ENCODE measurements around the gene BAX.

Gene BAX

DNA sequence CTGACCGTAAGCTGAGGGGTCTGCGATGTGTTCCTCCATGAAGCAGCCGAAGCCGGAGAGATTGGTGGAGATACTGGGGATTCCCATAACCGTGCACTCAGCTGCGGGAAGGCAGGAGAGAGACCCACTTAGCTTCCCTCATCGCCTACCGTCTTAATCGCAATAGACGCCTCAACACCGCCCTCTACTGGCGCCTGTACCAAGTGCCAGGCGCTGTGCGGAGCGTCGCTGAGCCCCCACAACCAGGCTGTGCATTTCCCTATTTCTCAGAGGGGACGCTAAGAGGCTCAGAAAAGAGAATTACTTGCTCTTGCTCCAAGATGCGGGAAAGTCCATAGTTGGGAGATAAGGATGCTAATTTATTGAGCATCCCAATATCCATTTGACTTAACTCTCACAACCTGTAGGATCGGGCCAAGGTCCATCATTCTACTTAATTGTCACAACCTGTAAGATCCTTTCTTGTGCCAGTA, 16.3 kb downstream of the BAX start:
- peak overlapping the region; percentile 95 for H3K27ac ChIP-seq
- peak; percentile 30 for DNase-seq (ENCODE audit: low spot score)
- POLR2A ChIA-PET (ENCODE audit: low non-redundant PET) = interaction anchor here (0.6 kb wide), 1 partner anchor 46 kb away, joined by 4 read pairs; no protein-coding TSS in a partner anchor
- TF ChIP-seq, protein P1, sequence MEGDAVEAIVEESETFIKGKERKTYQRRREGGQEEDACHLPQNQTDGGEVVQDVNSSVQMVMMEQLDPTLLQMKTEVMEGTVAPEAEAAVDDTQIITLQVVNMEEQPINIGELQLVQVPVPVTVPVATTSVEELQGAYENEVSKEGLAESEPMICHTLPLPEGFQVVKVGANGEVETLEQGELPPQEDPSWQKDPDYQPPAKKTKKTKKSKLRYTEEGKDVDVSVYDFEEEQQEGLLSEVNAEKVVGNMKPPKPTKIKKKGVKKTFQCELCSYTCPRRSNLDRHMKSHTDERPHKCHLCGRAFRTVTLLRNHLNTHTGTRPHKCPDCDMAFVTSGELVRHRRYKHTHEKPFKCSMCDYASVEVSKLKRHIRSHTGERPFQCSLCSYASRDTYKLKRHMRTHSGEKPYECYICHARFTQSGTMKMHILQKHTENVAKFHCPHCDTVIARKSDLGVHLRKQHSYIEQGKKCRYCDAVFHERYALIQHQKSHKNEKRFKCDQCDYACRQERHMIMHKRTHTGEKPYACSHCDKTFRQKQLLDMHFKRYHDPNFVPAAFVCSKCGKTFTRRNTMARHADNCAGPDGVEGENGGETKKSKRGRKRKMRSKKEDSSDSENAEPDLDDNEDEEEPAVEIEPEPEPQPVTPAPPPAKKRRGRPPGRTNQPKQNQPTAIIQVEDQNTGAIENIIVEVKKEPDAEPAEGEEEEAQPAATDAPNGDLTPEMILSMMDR (conservative IDR thresholded peaks at IDR 0.05; ENCODE audit: low read depth) = peak; percentile 92
- CTCF ChIA-PET = interaction anchor here (0.6 to 1.1 kb wide), 10 partner anchors 9 to 933 kb away, joined by 3 to 6 read pairs (median 4); no protein-coding TSS in a partner anchor

DNA sequence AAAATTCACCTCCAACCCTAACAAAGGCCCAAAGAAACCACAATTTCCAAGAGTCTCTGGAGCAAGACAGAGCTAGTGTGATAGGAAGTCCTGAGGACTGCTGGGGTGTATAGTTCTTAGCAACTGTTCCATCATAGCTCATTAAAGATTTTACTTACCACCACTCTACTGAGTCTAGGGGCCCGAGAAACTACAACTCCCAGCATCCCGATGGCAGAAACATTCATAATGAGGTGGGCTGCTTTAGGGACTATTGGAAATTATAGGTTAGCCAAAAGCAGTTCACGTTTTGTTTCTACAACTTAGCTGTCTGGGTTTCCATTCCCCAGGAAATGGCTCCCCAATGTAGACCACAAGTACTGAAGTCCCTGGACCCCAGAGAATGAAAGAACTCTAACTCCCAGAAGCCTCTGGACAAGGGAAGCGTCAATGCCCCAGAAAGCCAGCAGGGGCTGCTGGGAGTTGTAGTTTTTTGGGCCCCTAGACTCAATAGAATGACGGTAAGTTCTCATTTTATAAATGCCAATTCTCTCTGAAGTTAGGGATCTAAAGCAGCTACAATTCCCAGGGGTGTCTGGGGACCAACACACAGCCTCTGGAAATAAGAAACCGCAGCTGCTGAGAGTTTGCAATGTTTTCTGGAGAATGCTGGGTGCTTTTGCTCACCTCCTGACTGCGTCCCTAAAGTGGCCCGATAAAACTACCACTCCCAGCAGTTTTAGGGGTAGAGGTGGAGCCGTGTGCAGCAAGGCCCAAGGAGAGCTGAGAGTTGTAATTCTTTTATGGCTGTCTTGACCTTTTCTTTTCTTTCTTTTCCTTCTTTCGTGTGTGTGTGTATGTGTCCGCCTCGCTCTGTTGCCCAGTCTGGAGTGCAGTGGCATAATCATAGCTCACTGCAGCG, 21.5 kb downstream of the BAX start:
- CTCF ChIA-PET = interaction anchor here (1.5 kb wide), 1 partner anchor 16 kb away, joined by 5 read pairs; the partner anchor contains the start of gene GYS1
- peak overlapping the region; percentile 90 for H3K27ac ChIP-seq
- POLR2A ChIA-PET (ENCODE audit: low non-redundant PET) = interaction anchor here (0.7 kb wide), 1 partner anchor 8 kb away, joined by 6 read pairs; no protein-coding TSS in a partner anchor
- TF ChIP-seq, protein P1 (conservative IDR thresholded peaks at IDR 0.05; ENCODE audit: low read depth) = no peak
- no peak for DNase-seq (ENCODE audit: low spot score)

DNA sequence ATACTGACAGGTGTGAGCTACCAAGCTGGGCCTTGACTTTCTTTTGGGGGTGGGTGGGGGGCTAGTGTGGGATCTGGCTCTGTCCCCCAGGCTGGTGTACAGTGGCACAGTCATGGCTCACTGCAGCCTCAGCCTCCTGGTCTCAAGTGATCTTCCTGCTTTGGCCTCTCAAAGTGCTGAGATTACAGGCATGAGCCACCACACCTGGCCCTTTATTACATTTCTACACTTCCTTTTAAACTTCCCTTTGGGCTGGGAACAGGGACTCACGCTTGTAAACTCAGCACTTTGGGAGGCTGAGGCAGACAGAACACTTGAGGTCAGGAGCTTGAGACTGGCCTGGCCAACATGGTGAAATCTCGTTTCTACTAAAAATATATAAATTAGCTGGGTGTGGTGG, 22.4 kb downstream of the BAX start:
- ChIA-PET CTCF (no interaction called here), POLR2A (ENCODE audit: low non-redundant PET) (interaction anchor here (0.6 to 0.7 kb wide), 2 partner anchors 9 to 17 kb away, joined by 5 to 6 read pairs; partner anchors contain the start of gene RUVBL2)
- TF ChIP-seq, protein P1 (conservative IDR thresholded peaks at IDR 0.05; ENCODE audit: low read depth) = no peak
- no peak for DNase-seq (ENCODE audit: low spot score)
- H3K27ac ChIP-seq = peak overlapping the region; percentile 90

DNA sequence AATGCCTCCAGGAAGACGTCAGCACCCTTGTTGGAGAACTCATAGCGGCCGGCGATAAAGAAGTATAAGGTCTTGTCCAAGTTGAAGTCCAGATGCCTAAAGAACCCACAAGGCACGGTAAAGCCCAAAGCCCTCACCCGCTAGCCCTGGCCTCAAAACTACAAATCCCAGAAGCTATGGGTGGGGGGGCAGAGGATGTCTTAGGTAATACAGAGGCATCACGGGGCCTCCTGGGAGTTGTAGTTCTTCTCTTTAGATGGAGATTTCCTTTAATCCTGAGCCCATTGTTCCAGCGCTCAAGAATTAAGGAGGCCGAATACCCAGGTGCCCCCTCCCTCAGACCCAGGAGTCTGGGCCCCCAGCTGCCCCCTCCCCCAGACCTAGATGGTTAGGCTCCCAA, 27.6 kb downstream of the BAX start:
- ChIA-PET CTCF (no interaction called here), POLR2A (ENCODE audit: low non-redundant PET) (no interaction called here)
- 0 out of 2 replicates have a peak overlapping the region, but pooled peaks have one; percentile 25 for H3K27ac ChIP-seq
- no peak for DNase-seq (ENCODE audit: low spot score)
- TF ChIP-seq, protein P1 (conservative IDR thresholded peaks at IDR 0.05; ENCODE audit: low read depth) = no peak

DNA sequence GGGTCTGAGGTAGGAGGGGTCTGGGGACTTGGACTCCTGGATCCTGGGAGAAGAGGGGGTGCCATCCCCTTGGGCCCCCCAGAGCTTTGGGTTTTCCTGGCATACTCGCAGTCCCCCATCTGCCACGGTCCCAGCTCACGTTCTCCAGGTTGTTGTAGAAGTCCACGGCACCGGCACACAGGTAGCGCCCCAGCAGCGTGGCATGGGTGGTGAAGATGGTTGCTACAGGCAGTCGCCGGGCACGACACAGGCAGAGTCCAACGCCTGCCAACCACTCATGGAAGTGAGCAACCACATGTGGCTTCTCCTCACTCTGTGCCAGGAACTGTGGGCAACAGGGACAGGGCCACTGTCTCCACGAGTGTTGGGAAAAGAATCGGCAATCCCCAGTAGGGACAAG, 31.0 kb downstream of the BAX start:
- no peak for DNase-seq (ENCODE audit: low spot score)
- ChIA-PET CTCF (no interaction called here), POLR2A (ENCODE audit: low non-redundant PET) (interaction anchor here (0.6 kb wide), 1 partner anchor 12 kb away, joined by 3 read pairs; no protein-coding TSS in a partner anchor)
- TF ChIP-seq, protein P1 (conservative IDR thresholded peaks at IDR 0.05; ENCODE audit: low read depth) = no peak
- H3K27ac ChIP-seq = peak overlapping the region; percentile 21

DNA sequence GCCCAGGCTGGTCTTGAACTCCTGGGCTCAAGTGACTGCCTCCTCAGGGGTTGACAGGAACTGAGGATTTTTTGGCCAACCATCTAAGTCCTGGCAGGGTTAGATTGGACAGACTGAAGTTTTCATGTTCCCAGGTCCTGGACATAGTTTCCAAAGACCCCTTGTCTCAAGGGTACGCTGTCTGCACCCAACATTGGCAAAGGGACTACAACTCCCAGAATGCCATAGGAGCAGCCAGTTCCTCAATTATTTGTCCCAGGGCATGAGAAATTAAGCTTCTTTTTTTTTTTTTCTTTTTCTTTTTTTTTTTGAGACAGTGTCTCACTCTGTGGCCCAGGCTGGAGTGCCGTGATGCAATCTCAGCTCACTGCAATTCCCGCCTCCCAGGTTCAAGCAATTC, 31.5 kb downstream of the BAX start:
- H3K27ac ChIP-seq = peak overlapping the region; percentile 33
- ChIA-PET POLR2A (ENCODE audit: low non-redundant PET) (interaction anchor here (0.6 kb wide), 1 partner anchor 12 kb away, joined by 3 read pairs; no protein-coding TSS in a partner anchor), CTCF (no interaction called here)
- TF ChIP-seq, protein P1 (conservative IDR thresholded peaks at IDR 0.05; ENCODE audit: low read depth) = no peak
- no peak for DNase-seq (ENCODE audit: low spot score)

Data from RWPE1 (cell line).